HEK293 (cell line): ENCODE data around the gene SLC8A2.

Source experiments
- CTCF ChIA-PET: fragments of 350-600 bp; formaldehyde crosslinking; extraction: SDS; loops from one replicate; lab custom pipeline; 2021; ENCODE audit warnings: antibody characterized with exemption; lab: Yijun Ruan, JAX
- POLR2A ChIA-PET: fragments of 300-600 bp; formaldehyde crosslinking; extraction: SDS; loops from one replicate; lab custom pipeline; 2020; ENCODE audit warnings: antibody characterized with exemption, inconsistent platforms; lab: Yijun Ruan, JAX
- H3K27ac ChIP-seq: fragments of 200-500 bp; sonication (Bioruptor generic); 2 replicates; pipeline ENCODE4 v1.5.1; 2014; ENCODE audit warnings: low read depth, low read length, control low read depth, inconsistent platforms; ENCODE audit errors: extremely low read depth
- H3K36me3 ChIP-seq, 2 experiments: fragments of 200-500 bp in 1 of 2; sonication (Bioruptor generic) in 1 of 2; 1 replicate in 1 of 2; 2 replicates in 1 of 2; pipeline ENCODE4 v1.5.1; 2014 to 2017; ENCODE audit warnings: inconsistent platforms in 2 of 2, low read length in 2 of 2; ENCODE audit not compliant: control insufficient read depth in 2 of 2, insufficient read depth in 1 of 2
- H3K4me1 ChIP-seq: fragments of 200-500 bp; sonication (Bioruptor generic); 2 replicates; pipeline ENCODE4 v1.5.1; 2014; ENCODE audit warnings: mild to moderate bottlenecking, low read length, inconsistent platforms; ENCODE audit not compliant: control insufficient read depth, insufficient read depth
- H3K4me3 ChIP-seq: 2 replicates; pipeline ENCODE4 v1.5.1; 2011; ENCODE audit warnings: low read depth, mild to moderate bottlenecking, control low read depth, low read length, moderate library complexity
- H3K9me3 ChIP-seq: fragments of 200-500 bp; sonication (Bioruptor generic); 2 replicates; pipeline ENCODE4 v1.5.1; 2014; ENCODE audit warnings: low read depth, low read length, inconsistent platforms; ENCODE audit not compliant: control insufficient read depth, insufficient read depth
- CTCF ChIP-seq: fragments of 450-650 bp; formaldehyde crosslinking; IDR thresholded peaks from 2 replicates; pipeline ENCODE4 v1.5.1; 2016; ENCODE audit warnings: missing biosample characterization, missing genetic modification characterization
- PRDM4 ChIP-seq: fragments of 450-650 bp; formaldehyde crosslinking; IDR thresholded peaks from 2 replicates; pipeline ENCODE4 v1.5.1; 2017; ENCODE audit warnings: missing biosample characterization, missing genetic modification characterization
- ZBTB48 ChIP-seq: fragments of 450-650 bp; formaldehyde crosslinking; IDR thresholded peaks from 2 replicates; pipeline ENCODE4 v1.5.1; 2016; ENCODE audit warnings: missing biosample characterization, missing genetic modification characterization
- ZIC2 ChIP-seq: fragments of 450-650 bp; formaldehyde crosslinking; IDR thresholded peaks from 2 replicates; pipeline ENCODE4 v1.5.1; 2016; ENCODE audit warnings: missing biosample characterization, missing genetic modification characterization
- ZNF280D ChIP-seq: fragments of 450-650 bp; formaldehyde crosslinking; IDR thresholded peaks from 2 replicates; pipeline ENCODE4 v1.5.1; 2016; ENCODE audit warnings: missing biosample characterization, missing genetic modification characterization
- ZSCAN5A ChIP-seq: fragments of 450-650 bp; formaldehyde crosslinking; IDR thresholded peaks from 2 replicates; pipeline ENCODE4 v1.5.1; 2016; ENCODE audit warnings: missing biosample characterization, missing genetic modification characterization
- TF ChIP-seq, protein P1 (sequence below): fragments of 450-650 bp; IDR thresholded peaks from 2 replicates; pipeline ENCODE4 v1.5.1; 2018; ENCODE audit warnings: missing biosample characterization, mild to moderate bottlenecking, missing genetic modification characterization
- TF ChIP-seq, protein P2 (sequence below): fragments of 450-650 bp; formaldehyde crosslinking; optimal IDR thresholded peaks from 2 replicates; pipeline ENCODE3; 2016; ENCODE audit warnings: missing biosample characterization, mild to moderate bottlenecking, missing genetic modification characterization

The SLC8A2 gene

GRCh38 chr19:47510516-47511127 is 38.9 kb upstream of the SLC8A2 start:
- ChIA-PET CTCF (interaction anchor here (0.8 to 2.4 kb wide), 3 partner anchors 27 to 74 kb away, joined by 3 to 8 read pairs (median 5); partner anchors contain the start of gene KPTN), POLR2A (interaction anchor here (1.0 to 1.5 kb wide), 2 partner anchors 9 to 16 kb away, joined by 5 to 8 read pairs; no protein-coding TSS in a partner anchor)
- TF ChIP-seq, protein P1, sequence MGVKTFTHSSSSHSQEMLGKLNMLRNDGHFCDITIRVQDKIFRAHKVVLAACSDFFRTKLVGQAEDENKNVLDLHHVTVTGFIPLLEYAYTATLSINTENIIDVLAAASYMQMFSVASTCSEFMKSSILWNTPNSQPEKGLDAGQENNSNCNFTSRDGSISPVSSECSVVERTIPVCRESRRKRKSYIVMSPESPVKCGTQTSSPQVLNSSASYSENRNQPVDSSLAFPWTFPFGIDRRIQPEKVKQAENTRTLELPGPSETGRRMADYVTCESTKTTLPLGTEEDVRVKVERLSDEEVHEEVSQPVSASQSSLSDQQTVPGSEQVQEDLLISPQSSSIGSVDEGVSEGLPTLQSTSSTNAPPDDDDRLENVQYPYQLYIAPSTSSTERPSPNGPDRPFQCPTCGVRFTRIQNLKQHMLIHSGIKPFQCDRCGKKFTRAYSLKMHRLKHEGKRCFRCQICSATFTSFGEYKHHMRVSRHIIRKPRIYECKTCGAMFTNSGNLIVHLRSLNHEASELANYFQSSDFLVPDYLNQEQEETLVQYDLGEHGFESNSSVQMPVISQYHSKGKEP = no peak
- TF ChIP-seq CTCF (tag by site-specific recombination) (0 out of 2 replicates have a peak, but pooled peaks have one; percentile 7), ZIC2 (tag by site-specific recombination) (peak; percentile 84), ZSCAN5A (tag by site-specific recombination) (no peak)
- TF ChIP-seq, protein P2, sequence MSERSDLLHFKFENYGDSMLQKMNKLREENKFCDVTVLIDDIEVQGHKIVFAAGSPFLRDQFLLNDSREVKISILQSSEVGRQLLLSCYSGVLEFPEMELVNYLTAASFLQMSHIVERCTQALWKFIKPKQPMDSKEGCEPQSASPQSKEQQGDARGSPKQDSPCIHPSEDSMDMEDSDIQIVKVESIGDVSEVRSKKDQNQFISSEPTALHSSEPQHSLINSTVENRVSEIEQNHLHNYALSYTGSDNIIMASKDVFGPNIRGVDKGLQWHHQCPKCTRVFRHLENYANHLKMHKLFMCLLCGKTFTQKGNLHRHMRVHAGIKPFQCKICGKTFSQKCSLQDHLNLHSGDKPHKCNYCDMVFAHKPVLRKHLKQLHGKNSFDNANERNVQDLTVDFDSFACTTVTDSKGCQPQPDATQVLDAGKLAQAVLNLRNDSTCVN = no peak
- Histone ChIP-seq H3K27ac (no peak overlapping the region), H3K4me3 (no peak overlapping the region), H3K4me1 (peaks cover 17% of the 10 kb centered on the region), H3K36me3 (peaks cover 5 to 35% of the 10 kb centered on the region in 2 experiments; a peak in 2 of 3 replicates), H3K9me3 (no peaks in the 10 kb centered on the region)

GRCh38 chr19:47509973-47510372 is 38.3 kb upstream of the SLC8A2 start:
- H3K36me3 ChIP-seq = peaks cover 7 to 36% of the 10 kb centered on the region in 2 experiments; a peak in 2 of 3 replicates
- ChIA-PET POLR2A (interaction anchor here (0.6 kb wide), 2 partner anchors 25 to 68 kb away, joined by 3 to 6 read pairs; no protein-coding TSS in a partner anchor), CTCF (interaction anchor here (0.8 to 2.4 kb wide), 3 partner anchors 14 to 73 kb away, joined by 3 to 8 read pairs (median 4); partner anchors contain the start of gene KPTN)

More at GRCh38 chr19:47509973-47510372, 38.3 kb upstream of the SLC8A2 start:
- Histone ChIP-seq H3K4me1 (peaks cover 17% of the 10 kb centered on the region), H3K4me3 (no peak overlapping the region), H3K27ac (no peak overlapping the region), H3K9me3 (no peaks in the 10 kb centered on the region)
- TF ChIP-seq ZBTB48 (tag by site-specific recombination) = no peak
- no peak for TF ChIP-seq PRDM4 (tag by site-specific recombination)
- TF ChIP-seq ZNF280D (tag by site-specific recombination) = no peak
